GM12872 (cell line): ENCODE measurements around the gene RPL10A.

Experiments
- TF ChIP-seq, protein P1 (sequence below): IDR thresholded peaks from 3 replicates; pipeline ENCODE4 v1.5.1; 2011; ENCODE audit warnings: low read depth, mild to moderate bottlenecking, low read length, moderate library complexity; ENCODE audit not compliant: insufficient read depth

The RPL10A gene

GRCh38 chr6:35468980-35469750 lies 964 bp downstream of the RPL10A start:
- TF ChIP-seq, protein P1, sequence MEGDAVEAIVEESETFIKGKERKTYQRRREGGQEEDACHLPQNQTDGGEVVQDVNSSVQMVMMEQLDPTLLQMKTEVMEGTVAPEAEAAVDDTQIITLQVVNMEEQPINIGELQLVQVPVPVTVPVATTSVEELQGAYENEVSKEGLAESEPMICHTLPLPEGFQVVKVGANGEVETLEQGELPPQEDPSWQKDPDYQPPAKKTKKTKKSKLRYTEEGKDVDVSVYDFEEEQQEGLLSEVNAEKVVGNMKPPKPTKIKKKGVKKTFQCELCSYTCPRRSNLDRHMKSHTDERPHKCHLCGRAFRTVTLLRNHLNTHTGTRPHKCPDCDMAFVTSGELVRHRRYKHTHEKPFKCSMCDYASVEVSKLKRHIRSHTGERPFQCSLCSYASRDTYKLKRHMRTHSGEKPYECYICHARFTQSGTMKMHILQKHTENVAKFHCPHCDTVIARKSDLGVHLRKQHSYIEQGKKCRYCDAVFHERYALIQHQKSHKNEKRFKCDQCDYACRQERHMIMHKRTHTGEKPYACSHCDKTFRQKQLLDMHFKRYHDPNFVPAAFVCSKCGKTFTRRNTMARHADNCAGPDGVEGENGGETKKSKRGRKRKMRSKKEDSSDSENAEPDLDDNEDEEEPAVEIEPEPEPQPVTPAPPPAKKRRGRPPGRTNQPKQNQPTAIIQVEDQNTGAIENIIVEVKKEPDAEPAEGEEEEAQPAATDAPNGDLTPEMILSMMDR, result no peak

- TF ChIP-seq, protein P1, result no peak
These were observed 1.8 kb downstream of the RPL10A start for GRCh38 chr6:35469751-35470662.

GRCh38 chr6:35470663-35471120 lies 2.5 kb downstream of the RPL10A start:
- TF ChIP-seq, protein P1, result no peak

DNA sequence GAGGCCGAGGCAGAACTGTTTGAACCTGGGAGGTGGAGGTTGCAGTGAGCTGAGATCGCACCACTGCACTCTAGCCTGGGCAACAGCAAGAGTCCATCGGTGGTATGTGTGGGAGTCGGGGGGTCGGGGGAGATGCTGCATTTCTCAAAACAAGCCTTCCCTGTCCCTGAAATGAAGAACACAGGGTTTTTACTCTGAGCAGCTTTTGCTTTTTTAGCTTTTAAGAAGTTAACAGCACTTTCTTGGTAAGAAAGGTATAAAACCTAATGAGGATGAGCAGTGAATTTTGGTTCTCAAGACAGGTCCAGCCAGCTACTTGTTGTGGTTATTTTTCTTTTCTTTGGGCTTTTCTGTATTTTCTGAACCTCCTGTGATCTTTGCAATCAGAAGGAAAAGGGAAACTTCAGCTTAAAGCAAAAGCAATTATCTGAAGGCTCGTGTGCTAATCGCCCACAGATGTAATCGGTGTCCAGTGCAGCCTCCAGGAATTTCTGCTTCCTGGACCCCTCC lies 3.7 kb downstream of the RPL10A start:
- TF ChIP-seq, protein P1, result no peak

DNA sequence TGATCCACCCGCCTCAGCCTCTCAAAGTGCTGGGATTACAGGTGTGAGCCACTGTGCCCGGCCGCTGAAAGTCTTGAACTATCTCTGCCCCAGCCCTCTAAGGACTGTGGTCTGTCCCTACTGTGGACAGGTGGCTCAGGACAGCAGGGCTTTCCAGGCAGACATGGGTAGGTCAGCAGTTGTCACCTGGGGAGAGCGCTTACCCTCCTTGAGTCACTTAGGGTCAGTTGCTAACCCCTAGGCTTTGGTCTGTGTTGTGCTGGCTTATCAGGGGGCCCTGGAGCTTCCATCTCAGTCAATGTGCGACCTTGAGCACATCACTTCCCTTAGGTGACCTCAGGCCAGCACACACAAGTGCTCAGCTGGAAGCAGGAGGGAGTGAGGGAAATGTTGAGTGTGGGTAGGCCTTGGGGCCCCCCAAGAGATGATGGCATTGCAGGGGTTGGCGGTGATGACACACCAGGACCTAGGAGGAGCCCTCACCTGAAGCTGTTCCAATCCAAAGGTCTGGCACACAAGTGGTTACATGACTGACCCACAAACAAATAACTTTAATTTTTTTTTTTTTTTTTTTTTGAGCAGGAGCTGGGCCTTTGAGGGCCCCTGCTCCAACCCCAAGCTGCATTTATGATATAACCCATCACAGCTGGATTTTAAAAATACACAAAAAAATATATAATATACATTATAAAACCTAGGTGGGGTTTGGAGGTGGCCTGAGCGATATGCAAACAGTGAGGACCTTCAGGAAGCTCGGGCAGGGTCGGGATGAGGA lies 5.1 kb downstream of the RPL10A start:
- TF ChIP-seq, protein P1, result no peak

DNA sequence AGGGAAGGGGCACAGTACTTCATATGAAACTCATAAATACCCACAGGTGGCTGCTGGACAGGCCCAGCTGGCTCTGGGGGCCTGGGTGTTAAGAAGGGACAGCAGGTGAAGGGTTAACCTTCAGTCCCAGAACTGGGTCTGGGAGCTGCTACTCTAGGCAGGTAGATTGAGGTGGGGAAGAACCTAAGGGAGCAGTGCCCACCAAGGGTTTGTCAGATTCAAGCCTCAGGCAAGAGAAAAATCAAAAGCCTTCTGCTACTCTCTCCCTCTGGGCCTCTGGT lies 5.6 kb downstream of the RPL10A start:
- TF ChIP-seq, protein P1, result no peak
